CD4-positive, alpha-beta T cell treated with Interferon alpha-2 for 1 hour (primary cell): ENCODE results near the gene TNRC6C.

Source experiments
- DNase-seq, 2 donors: peaks; one replicate each; pipeline ENCODE4 v3.0.0-alpha.2; 2020 to 2022

Gene TNRC6C

DNA sequence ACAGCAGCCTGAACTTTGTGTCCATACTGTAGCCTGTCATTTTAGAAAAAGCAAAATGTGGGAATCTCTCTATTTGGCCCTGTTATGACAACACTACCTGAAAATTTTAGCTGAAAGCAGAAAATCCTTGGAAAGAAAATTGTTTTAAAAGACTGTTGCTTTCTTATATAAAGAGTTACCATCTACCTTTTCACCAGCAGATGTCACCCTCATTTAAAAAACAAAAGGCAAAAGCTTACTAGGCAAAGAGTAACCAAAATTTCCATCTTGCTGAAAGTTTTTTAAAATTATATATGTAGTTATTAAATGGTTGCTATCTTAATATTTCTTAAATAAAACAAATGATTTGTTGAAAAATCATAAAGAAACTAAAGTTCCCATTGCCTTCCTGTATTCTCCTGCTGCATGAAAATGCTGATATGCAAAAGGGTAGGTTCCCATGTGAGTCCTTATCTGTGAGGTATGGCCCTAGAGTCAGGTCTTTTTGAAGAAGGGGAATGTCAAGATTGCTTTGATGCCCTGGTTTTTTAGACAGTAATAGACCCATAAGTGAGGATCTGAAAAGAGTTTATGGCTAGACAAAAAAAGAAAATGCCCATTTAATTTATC lies 61.0 kb downstream of the TNRC6C start:
- DNase-seq, result peak in 1 of 2 donors; percentile 47

DNA sequence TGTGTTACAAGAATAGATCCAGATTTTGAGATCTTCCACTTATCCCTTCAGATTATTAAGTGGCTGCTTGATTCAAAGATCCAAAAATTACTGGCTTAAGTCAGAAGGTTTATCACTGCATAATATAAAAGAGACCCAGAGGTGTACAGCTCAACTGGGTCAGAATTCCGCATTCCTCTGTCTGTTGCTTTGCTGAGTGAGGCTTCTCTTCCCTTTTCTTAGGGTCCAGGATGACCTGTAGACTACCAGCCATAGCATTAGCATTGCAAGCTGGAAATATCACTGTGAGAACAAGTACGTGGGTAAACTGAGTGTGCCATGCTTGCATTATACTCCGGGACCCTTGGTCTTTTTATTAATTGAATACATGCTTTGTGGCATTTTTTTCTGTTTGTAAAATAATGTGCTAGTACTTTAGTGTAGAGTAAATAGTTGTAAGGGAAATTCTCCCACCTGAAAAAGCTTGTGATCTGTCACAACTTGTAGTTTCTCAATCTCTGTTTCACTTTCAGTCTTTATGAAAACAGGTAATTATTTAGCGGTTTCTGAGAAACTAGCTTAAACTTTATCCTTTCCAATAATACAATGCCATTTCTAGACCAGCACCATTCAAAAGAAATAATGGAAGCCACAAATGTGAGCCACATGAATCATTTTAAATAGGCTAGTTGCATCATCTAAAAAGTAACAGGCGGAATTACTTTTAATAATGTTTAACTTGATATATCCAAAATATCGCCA lies 61.6 kb downstream of the TNRC6C start:
- DNase-seq, result peak in 1 of 2 donors; percentile 49

DNA sequence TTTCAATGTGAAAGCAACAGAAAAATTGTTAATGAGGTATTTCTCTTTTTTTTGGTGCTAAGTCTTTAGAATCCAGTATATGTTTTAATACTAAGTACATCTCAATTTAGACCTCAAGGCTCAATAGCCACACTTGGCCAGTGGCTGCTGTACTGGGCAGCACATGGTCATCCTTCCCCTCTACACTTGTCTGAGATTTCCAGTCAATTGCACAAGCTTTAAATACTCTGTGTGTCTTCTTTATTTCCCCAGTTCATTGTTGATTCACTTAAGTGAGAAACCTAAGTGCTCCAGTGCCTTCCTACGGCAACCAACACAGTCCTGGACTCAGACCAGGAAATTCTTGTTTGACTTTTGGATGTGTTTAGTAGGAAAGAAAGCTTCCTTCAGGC lies 62.2 kb downstream of the TNRC6C start:
- DNase-seq, result no peak

DNA sequence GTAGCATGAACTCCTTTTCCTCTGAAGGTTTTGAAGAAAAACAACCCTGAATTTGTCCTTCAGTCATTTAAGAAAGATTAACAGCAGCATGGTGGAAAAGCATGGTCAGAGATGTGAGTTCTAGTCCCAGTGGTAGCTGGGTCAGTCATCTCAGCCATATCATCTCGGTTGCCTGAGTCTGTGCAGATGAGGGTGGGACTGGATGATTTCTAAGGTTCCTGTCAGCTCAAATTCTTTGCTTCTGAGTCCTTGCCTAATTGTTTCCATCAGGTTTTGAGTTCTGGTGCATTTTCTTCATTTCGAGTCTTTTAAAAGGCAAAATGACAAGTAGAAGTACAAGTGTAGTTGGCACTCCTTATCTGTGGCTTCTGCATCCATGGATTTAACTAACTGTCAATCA lies 63.9 kb downstream of the TNRC6C start:
- DNase-seq, result no peak

DNA sequence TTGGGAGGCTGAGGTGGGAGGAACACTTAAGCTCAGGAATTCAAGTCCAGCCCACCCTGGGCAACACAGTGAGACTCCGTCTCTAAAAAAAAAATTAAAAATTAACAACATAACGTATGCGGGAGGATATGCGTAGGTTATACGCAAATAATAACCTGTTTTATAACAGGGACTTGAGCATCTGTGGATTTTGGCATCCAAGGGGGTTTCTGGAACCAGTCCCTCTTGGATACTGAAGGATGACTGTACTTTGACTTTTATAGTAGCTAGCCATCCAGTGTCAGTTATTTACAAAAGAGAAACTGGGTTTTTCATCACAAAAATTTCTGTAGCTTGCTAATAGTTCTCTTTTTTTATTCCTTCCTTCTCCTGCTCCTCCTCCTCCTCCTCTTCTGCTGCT lies 64.5 kb downstream of the TNRC6C start:
- no peak for DNase-seq

DNA sequence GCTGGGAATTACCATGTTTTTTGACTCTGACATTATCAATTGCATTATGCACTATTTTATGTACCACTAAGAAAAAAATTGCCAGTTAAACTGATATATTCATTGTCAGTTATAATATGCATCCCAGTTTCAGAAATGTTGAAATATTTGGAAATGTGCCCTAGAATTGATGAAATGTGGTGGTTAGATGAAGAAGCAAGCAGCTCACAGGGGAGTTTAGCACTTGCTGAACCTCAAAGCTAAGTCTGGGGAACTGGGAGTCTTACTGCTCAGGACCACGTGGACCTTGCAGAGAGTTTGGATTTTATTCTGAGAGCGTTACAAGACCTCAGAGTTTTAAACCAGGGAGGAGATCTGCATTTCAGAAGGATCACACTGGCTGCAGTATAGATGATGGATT lies 67.9 kb downstream of the TNRC6C start:
- DNase-seq, result no peak

DNA sequence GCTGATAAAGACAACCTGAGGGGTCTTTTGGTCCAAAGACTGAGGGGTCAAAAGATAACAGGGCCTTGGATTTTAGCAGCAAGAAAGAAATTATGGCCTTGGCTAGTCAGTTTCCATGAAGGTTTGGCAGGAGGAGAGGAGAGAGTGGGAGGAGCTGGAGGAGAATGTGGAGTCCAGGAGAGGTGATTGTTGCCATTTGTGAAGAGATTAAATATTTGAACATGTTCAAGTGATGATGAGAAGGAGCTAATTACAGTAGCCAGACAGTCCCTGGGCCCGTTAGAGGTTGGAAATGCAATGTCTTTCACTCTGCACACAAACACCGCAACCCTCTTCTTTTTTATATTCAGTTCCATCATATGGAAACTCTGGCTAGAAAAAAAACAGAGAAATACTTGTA lies 68.6 kb downstream of the TNRC6C start:
- no peak for DNase-seq

DNA sequence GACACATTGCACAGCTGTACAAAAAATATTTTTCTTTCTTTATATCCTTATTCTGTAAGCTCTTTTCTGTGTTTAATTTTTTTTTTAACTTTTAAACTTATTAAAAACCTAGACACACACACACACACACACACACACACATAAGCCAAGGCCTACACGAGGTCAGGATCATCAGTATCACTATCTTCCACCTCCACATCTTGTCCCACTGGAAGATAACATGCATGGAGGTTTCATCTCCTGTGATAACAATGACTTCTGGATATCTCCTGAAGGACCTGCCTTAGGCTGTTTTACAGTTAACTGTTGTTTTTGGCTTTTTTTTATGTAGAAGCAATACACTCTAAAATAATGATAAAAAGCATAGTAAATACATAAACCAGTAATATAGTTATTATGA lies 71.2 kb downstream of the TNRC6C start:
- no peak for DNase-seq

DNA sequence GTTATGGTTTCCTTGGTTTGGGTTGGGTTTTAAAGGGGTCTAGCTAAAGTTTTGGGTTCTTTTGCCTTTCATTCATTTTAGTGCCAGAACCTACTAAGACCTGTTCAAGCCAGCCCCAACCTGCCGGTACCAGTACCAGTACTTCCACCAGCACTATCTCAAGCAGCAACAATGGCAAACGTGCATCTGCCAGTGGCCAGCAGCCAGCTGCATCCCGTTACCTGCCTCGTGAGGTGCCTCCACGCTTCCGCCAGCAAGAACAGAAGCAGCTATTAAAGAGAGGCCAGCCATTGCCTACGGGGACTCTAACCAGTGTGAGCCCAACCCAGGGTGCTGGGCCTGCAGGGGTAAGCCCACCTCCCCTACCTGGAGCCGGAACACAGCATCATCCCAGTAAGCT lies 72.9 kb downstream of the TNRC6C start:
- DNase-seq, result no peak

DNA sequence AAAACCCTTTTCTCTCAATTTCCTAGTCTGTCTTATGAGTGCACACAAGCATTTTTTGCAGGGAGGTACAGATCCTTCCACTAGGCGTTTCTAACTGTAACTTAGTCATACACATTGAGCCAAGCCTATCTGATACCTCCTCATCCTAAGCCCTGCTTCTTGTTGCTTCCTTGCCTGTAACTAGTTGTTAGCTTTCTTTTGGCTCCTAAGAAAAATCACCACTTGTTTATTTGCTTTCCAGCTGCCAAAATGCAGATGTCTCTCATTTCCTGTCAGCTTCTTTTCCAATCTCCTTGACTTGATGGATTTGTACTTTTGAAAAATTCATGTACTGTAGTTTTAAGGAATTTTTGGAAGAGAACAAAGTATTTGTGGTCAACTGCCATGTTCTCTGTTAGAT lies 73.7 kb downstream of the TNRC6C start:
- no peak for DNase-seq

DNA sequence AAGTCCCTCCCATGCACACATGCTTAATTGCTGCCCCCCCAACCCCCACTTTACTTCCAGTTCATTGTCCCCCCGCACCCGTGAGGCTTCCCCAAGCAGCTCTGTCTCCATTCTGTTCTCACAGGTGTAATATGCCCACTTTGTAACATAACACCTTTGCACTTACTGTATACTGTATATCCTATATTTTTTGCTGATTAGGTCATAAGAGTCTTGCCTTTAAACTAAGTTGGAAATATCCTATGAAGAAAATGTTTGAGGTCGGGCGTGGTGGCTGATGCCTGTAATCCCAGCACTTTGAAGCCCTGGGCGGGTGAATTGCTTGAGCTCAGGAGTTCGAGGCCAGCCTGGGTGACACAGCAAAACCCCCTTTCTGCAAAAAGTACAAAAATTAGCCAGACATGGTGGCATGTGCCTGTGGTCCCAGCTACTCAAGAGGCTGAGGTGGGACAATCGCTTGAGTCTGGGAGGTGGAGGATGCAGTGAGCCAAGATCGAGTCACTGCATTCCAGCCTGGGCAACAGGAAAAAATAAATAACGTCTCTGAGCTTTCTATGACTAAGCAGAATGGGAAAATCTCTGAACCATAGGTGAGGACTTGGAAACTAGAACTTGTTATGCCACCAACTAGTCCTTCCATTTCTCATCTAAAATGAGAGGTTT lies 76.1 kb downstream of the TNRC6C start:
- DNase-seq, result no peak

DNA sequence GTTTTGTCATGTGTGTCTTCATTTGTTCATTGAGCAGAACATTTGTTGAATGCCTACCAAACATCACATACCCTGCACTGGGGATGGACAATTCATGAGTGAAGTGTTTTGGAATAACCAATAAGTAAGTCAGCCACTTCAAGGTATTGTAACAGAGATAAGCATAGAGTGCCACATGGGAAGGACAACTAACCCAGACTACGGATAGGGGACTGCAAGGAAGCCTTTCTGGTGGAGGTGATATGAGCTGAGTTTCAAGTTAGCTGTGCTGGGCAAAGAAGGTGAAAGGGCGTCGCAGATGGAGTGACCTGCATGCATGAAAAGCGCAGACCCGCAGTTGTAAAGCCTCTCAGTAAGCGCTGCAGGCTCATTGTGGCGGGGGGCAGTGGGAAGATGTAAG lies 78.8 kb downstream of the TNRC6C start:
- DNase-seq, result no peak

DNA sequence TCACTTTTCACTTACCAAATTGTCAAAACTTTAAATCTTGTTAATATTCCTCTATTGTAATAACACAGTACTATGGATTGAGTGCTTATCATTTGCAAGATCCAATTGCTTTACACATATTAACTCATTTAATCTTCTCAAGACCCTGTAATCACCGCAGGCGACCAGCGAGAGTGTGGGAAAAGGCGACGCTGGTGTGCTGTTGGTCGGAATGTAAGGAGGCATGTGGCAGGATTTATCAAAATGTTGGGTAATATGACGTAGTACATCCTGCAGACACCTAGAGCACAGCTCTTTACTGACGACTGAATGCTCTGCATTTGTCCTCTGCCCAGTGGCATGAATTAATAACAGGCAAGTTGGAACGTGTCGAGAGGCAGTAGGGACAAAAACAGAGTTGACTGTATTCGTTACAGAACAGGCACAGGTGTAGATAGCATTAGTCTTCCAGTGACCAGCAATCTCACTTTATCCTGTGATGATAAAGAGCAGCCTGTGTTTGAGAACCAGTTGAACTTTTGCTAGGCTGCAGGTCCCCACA lies 80.3 kb downstream of the TNRC6C start:
- DNase-seq, result no peak

DNA sequence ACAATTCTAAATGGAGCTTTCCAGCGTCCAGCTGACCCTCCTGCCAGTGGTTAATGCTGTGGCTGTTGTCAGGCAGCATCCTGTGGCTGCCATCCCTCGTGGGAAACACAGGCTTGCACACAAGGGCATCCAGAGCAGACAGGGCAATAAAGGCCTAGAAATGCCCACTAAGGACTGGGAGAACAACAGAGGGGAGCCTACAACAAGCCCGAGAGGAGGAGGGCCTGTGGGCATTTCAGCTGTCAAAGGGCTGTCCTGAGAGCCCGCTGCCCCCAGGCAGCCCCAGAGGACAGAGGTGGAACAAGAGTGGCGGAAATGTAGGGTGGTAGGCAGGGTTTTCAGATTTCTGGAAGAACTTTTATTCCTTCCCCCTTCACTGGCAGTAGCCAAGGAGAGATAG lies 81.1 kb downstream of the TNRC6C start:
- DNase-seq, result no peak

DNA sequence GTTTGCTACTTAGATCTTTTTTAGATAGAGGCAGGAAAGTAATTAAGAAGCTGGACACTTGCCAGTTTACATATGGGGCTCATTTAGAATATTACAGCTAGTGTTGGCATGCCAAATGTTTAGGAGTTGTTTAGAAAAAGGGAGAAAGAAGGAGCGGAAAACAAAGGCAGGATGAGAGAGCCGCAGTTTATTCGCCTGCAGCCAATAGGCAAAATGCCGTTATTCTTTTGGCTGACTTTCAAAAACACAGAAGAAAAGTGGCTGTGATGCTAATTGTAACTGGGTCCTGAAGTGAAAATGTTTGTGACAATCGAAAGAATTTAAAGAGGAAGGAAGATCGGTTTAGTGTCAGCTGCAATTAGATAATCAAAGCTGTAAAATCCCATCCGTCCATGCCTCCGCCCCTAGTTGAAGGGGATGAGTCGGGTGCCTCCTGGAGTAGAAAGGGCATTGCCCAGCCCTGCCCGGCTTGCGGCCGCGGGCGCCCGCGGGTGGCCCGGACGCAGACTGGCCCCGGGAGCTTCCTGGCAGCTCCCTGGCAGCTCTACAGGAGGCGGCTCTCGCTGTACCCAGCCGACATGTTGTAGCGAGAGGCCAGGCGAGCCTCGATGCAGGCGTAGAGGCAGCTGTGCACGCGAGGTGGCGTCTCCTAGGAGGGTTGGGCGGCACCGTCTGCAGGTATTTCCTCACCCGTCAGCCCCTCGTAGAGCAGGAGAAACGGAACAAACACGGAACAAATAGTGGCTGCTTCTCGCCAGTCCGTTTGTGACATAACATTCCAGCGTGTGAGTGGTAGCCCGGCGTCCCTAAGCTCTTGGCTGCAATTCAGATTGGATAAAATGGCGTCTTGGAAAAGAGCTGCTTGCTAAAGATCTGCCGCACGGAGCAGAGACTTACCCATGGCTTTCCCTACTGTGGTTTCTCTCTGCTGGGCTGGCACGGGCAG lies 82.2 kb downstream of the TNRC6C start:
- DNase-seq, result peak; percentile 17 to 38

DNA sequence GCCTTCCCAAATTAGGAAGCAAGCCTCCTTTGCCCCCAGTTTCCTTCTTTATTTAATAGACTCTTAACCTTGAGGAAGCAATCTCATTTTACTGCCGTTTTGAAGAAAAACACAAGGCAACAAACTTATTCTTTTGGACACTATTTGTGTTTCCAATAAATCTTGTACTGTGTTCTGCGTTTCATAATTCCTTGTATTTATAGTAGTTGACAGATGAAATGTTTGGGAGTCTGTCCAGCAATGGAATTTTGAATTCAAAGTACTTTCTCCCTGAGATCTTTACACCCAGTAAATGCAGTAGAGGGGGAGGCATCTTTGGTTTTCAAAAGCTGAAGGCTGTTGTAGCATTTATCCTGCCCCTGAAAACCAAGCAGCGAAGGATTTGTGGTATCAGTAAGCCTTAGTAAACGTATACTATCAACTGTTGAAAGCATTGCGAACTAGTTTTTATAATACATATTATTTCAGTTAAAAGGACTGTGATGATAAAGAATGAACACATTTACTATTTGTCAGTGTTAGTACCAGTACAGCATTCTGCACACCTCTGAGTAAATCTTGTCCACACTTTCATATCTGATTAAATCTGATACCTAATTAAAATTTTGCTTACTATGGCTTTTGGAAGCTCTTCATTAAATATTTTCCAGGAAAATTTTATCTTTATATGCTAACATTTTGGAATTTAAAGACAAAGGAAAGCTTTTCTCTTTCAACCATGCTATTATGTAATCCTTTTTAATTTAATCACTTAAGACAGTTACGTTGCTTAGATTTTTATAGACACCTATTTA lies 83.1 kb downstream of the TNRC6C start:
- no peak for DNase-seq

DNA sequence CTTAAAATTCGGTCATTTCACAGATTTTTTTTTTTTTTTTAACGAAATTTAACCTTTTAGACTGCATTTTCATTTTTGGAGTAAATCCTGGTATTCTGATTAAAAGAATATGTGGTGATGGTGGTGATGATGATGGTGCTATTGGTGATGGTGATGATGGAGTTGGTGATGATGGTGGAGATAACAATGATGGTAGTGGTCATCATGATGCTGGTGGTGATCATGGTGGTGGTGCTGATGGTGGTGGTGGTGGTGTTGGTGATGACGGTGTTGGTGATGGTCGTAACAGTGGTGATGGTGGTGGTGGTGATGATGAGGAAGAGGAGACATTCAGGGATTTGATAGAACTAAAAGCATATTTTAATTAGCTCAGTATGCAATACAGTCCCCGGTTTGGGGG lies 84.0 kb downstream of the TNRC6C start:
- DNase-seq, result no peak

DNA sequence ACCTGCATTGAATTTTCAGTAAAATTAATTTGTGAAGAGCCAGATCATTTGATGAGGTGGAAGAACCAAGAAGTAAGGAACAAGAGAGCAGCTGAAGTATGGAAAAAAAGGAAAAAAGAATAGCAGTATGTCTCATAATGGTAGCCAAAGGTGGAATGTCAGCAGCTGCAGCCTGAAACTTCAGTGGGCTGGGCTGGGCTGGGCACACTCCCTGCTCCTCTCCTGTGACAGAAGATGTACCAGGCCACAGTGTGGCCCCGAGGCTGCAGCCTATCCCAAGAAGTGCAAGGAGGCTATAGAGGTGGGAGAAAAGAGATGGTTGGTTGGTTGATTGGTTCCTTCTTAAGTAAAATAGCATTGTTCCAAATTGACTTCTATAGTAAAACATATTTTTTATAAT lies 84.5 kb downstream of the TNRC6C start:
- no peak for DNase-seq

DNA sequence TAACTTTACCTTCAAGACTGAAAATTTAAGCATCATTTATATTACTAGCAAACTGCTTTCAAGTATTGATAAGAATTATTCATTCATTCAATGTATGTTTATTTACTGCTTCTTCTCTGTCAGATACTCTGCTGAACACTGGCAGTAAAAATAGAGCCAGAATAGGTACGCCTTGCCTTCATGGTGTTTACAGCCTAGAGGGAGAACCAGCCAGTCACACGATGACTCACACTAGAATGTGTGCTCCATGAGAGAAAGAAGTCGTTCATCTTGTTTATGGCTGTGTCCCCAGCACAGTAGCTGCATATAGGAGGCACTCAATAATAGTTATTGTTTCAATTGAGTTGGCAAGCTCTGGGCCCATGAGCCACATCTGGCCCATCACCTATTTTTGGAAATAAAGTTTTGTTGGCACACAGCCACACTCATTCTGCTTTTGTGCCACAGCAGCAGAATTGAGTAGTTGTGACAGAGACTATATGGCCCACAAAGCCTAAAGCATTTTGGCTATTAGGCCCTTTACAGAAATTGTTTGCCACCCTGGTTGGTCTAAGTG lies 85.9 kb downstream of the TNRC6C start:
- no peak for DNase-seq

DNA sequence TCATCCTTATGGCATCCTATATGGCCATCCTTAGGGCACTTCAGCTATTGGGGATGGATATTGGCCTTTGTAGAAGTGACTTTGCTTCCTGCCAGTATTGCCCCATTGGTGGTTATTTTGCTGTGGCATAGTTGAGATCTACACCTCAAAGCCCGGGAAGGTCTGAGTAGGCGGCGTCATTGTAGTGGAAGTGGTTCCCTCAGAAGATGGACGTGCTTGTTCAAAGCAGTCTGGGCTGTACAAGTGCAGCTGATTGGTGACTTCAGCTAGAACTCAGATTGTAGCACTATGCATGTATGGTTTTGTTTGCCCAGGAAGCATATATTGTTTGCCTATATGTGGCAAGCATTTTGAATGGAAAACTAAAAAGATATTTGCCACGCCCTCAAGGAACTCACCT lies 86.8 kb downstream of the TNRC6C start:
- no peak for DNase-seq

DNA sequence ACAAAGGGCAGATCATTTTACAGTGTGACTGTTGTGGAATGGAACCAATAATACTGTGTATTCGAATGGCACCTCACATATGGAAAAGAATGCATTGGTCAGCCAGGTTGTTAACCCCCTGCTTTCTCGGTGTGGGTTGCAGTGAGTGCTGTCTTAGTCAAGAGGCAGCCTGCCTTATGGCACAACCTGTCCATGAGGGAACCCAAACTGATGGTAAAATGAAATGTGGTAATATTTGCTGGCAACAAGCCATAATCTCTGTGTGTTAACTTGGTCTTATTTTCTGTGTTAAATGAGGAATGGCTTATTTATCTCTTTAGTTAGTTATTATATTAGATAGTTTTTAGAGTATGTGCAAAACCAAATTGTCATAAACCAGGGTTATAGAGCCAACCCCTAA lies 88.4 kb downstream of the TNRC6C start:
- DNase-seq, result no peak
